Stimulated activated CD4-positive, alpha-beta T cell treated with anti-CD3 and anti-CD28 coated beads, Interleukin-15, amount 100 ng/mL, for 1 hour (primary cell): ENCODE data around the gene ERVW-1.
"Not testable (repeated sequence)": the region's sequence is repeated elsewhere in the genome, so short reads cannot be mapped to it uniquely, and the experiment has no call there.

Experiments used
- DNase-seq, 2 donors: peaks; one replicate each; pipeline ENCODE4 v3.0.0-alpha.2; 2020; ENCODE audit warnings: low read depth in 1 of 2, low spot score in 1 of 2

The ERVW-1 gene

DNA sequence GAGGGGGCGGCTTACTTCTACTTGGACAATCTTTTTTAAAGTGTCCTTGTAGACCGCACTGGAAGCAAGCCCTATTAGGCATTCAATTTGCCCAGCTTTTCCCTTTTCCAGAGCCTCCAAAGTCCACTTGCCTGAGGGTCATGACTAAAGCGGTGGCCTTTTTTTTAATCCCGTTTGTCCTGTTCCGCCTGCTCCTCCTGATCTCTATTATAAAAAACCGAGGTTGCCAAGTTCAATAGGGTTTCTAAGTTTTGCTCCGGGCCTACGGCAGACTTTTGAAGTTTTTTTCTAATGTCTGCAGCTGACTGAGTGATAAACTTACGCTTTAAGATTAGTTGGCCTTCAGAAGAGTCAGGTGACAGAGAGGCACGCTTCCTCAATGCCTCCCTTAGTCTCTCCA, 3.8 kb downstream of the ERVW-1 start:
- DNase-seq: not testable (repeated sequence)

DNA sequence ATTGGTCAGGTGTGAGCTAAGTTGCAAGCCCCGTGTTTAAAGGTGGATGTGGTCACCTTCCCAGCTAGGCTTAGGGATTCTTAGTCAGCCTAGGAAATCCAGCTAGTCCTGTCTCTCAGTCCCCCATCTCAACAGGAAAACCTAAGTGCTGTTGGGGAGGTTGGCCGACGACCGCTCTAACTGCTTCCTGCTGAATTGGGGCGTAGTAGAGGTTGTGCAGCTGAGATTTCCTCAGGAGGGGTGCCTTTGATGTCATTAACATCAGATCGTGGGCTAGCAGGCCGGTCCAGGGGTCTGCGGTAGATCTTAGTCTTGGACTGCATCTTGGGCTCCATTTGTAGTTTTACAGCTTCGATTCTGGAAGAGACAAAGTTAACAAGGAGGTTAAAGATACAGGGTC, 9.2 kb downstream of the ERVW-1 start:
- DNase-seq: not testable (repeated sequence)

DNA sequence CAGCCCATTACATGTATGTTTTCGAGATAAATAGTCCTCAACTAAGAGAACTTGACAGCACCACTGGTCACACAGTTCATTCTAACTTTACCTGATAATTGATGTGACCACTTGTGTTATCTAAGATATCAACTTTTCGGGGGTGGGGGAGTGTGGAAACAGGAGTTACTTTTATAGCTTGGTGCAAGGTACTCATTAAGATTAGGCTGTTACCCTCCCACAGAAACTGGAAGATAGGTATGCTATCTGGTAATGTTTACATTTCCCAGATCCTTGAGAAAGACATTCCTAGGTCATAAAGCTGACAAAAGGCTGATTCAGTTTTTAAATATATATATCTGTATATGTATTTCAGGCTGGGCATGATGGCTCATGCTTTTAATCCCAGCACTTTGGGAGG, 11.1 kb downstream of the ERVW-1 start:
- no peak for DNase-seq

DNA sequence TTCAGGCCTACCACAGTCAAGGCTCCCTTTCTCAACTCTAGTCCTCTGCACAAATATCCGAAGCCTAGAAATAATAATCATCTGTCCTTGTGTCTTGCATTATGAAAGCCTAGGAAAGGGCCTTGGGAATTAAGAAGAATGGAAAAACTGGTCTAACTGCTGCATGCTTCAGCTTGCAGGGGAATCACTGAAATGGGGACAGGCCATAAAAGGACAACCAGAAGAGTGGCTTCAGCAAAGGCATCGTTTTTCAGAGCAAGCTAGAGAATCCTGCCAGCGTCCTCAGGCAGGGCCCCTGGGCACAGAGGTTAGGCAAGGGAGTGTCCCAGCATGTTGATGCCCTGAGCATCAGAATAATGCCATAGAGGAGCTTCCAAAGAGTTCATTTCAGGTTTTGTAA, 13.2 kb downstream of the ERVW-1 start:
- DNase-seq: no peak

DNA sequence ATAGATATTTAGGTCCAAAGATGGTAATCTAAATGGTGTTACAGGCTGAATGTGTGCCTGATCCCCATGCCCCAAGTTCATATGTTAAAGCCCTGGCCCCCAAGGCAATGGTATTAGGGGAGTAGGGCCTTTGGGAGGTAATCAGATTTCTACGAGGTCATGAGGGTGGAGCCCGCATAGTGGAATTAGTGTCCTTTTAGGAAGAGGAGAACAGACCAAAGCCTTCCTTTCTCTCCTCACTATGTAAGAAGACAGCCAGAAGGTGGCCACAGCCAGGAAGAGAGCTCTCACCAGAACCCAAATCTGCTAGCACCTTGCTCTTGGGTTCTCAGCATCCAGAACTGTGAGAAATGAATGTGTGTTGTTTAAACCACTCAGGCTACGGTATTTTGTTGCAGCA, 15.2 kb downstream of the ERVW-1 start:
- no peak for DNase-seq

DNA sequence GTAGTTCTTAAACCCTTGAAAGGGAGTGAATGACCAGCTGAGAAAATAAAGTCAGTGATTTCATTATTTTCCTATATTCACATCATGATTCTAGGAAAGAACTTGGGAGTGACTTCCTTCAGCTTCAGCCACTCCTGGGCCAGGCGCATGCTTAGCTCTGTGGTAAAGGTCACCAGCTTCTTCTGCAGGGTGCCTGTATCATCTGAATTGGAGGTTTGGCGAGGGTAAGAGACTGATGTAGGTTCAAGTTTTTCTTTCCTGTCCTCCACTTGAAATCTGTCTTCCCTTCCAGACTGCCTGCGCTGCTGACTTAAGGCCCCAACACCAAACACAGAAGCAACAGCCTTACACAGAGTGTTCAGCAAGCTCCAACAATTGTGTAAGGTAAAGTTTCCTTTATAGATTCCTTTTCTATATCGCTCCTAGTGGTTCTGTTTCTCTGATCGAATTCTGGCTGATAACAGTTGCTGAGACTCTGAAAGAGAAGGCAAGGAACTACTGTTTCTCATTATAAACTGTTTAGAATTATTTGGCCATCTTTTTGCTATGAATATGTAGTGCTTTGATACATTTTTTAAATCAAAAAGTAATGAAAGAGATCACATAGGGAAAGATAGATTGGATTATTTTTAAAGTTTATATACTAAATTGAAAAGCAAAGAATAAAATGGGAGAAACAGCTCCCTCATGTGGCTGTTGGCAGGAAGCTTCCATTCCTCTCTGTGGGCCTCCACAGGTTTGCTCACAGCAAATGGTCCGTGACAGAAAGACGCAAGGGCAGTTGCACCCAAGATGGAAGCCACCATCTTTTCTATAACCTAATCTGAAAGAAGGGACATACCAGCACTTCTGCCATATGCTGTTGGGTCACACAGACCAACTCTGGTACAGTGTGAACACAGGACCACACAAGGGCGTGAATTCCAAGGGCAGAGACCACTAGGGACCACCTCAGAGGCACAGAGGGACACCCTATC, 16.4 kb downstream of the ERVW-1 start:
- DNase-seq: no peak

DNA sequence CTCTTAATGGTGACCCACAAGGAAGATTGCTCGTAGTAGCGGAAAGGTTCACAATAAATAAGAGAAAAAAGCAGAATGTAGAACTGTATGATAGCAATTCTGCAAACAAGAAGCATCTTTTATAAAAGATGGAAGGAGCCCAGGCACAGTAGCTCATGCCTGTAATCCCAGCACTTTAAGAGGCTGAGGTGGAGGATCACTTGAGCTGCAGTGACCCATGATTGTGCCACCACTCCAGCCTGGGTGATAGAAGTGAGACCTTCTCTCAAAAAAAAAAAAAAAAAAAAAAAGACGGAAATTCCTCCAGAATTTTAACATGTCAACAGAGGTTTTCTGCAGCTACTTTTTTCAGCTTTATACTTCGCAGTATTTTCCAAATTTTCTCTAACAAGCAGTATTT, 17.2 kb downstream of the ERVW-1 start:
- DNase-seq: no peak

DNA sequence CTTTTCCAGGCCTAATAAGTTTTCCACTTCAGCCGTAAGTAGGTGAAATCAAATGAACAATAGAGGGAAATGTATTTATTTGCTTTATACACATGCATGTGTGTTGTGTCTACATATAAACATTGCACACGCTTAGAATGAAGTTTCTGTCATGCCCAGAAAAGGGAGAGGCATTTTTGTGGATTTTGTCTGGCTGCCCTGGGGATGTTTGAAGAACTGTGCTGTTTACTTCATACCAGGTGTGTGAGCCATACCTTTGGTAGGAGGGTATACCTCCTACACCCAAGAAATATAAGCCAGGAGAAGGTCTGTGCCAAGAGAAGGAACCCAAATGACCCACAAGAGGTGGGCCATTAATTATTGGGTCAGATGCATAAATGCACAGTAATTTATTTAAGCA, 17.6 kb downstream of the ERVW-1 start:
- no peak for DNase-seq

DNA sequence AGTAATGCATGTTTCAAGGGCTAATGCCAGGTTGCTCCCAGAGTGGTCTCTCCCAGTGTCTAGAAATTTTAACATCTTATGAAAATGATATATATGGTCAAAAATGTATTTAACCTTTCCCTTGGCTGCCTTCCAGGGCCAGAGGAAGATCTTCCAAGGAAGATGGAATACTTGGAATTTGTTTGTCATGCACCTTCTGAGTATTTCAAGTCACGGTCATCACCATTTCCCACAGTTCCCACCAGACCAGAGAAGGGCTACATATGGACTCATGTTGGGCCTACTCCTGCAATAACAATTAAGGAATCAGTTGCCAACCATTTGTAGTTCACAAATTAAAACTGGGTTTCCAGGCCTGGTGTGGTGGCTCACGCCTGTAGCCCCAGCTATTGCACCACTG, 21.5 kb downstream of the ERVW-1 start:
- no peak for DNase-seq

DNA sequence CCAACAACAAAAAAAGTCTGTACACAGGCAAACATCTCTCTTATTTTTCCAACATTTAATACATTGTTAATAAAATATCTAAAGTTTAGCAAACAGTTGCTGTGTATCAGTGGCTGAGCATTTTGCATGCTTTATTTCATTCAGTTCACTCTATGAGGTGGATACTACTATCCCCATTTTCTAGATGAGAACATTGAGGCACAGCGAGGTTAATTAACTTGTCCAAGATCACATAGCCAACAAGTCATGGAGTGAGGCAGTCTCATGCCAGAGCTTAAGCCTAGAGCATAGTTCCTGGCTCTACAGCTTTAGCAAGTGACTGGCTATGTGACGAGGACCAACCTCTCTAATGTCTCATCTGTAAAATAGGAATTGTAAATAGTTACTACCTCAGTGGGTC, 26.1 kb downstream of the ERVW-1 start:
- DNase-seq: no peak

DNA sequence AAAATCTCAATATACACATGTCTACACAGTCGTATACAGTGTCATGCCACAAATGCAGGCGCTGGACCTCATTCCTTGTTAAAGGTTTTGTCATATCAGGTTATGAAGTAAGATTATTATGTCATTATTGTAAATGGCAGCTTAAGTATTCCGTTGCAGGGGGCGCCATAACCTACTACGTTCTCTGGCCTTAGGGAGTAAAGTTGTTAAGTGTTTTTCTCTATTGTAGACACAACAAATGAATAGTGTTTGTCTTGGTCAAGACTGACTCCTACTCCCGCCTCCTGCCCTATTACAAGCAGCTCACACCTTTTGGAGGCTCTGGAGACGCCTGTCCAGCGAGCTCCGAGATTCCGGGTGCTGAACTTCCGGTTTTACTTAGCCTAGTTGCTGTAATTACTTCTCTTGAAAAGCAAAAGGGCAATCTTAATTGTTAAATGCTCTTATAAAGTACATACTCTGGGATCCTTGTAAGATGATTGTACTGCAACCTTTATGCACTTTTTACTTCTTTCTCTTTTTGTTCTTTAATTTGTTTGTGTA, 29.5 kb downstream of the ERVW-1 start:
- peak; percentile 14 to 24 for DNase-seq

DNA sequence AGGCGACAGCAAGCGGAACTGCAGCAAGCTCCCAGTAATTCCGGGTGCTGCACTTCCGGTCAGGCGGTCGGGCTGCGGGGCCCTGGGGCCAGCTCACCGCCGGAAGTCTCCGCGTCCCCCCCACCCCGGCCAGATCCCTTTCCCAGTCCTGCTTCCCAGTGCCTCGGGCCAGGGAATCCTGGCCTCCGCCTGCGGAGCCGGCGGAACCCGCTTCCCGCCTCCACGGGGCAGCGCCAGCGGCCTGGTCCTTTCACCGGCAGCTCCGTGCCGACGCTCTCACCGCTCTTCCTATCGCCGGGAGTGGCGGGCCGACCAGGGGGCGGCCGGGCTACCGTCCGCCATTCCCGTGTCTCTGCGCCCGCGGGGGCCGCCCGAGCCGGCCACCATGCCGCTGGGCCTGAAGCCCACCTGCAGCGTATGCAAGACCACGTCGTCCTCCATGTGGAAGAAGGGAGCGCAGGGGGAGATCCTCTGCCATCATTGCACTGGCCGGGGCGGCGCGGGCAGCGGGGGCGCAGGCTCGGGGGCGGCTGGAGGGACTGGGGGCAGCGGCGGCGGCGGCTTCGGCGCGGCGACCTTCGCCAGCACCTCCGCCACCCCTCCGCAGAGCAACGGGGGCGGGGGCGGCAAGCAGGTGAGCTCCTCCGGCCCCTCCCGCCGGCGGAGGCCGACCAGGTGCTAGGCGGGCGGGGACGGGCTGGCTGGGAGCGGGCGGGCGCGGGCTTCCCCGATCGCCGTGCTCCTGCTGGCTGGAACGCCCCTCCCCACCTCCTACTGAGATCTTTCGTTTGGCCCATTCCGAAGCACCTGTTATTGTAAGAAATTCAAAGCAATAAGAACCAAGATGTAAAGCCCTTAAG, 30.2 kb downstream of the ERVW-1 start, which contains the start of gene GATAD1:
TSS of gene GATAD1 (plus strand) at position 138 of the 860 bp plus-strand sequence. CDS start at position 386, 248 bp downstream.
- DNase-seq: peak; percentile 56 to 61

DNA sequence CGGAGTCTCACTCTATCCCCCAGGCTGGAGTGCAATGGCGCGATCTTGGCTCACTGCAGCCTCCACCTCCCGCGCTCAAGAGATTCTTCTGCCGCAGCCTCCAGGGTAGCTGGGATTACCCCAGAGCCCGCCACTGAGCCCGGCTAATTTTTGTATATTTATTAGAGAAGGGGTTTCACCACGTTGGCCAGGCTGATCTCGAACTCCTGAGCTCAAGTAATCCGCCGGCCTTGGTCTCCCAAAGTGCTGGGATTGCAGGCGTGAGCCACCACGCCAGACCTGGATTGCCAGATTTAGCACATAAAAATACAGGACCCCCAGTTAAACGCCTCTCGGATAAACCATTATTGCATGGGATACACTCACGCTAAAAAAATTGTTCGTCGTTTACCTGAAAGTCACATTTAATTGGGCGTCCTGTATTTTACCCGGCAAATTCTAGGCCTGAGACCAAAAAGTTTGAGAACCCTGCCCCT, 30.8 kb downstream of the ERVW-1 start:
- DNase-seq: no peak

DNA sequence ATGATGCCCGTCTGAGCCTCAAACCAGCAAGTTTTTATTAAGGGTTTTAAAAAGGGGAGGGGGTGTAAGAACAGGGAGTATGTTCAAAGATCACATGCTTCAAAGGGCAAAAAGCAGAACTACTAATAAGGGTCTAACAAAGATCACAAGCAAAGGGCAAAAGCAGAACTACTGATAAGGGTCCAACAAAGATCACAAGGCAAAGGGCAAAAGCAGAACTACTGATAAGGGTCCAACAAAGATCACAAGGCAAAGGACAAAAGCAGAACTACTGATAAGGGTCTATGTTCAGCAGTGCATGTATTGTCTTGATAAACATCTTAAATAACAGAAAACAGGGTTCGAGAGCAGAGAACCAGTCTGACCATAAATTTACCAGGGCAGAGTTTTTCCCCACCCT, 35.0 kb downstream of the ERVW-1 start:
- DNase-seq: not testable (repeated sequence)

DNA sequence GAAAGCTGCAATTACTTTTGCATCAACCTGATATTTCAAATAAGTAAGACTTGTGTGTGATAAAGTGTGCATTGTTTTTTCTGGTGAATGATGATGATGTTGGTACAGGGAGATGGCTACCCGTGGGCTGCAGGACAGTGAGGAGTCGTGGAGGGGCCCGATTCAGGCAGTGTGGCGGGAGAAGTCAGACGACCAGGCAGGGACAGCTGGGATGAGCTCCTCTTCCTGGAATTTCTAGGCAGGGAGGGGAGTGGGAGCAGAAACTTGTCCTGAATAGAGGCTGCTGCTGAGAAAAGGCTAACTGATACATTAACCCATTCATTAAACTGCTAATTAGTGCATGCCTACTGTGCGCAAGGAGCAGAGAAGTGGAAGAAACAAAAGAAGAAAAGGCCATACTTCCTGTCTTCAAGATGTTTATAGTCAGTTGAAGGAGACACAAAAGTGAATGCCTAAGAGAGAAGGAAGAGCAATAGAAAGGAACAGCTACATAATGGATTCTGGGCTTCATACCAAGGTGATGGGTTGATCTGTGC, 39.7 kb downstream of the ERVW-1 start:
- DNase-seq: no peak

DNA sequence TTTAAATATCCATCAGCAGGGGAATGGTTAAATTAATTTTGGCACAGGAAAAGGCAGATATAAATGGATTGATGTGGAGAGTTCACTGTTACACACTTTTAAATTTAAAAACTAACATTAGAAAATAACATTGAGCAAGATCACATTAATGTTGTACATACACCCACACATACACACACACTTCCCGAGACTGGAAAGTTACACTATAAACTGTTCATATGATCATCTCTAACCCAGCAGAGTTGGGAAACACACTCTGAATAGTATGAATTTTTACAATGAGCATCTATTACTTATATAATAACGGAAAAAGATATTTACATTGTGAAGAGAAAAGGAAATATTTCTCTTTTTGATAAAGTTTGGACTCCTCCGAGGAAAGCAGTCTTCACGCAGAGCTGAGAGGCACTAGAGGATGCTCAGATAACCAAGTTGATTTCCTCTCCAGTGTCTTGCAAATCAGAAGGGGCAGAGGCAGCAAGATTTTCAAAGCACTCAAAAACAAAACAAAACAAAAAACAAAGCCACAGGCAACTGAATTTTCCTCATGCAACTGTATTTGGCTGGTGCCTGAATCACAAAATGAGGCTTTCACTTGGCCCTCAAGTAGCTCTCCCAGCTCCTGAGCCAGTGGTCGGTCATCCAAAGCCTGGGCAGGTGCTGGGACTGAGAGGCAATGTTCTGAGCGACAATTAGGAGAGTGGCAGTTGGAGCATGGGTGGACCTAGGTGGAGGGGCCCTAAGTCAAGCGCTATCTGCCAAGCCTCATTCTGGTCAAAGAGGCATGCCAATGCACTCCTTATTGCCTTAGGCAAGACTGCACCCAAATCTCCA, 40.9 kb downstream of the ERVW-1 start:
- no peak for DNase-seq

DNA sequence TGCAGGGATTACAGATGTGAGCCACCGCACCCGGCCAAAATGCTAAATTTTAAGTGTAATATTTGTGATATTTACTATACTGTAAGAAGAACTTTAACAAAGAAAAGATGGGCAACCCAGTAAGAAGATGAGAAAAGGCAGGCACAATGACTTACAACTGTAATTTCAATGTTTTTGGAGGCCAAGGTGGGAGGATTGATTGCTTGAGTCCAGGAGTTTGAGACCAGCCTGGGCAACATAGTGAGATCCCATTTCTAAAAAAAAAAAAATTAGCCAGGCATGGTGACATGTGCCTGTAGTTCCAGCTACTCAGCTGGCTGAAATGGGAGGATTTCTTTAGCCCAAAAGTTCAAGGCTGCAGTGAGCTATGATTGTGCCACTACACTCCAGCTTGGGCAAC, 42.2 kb downstream of the ERVW-1 start:
- no peak for DNase-seq

DNA sequence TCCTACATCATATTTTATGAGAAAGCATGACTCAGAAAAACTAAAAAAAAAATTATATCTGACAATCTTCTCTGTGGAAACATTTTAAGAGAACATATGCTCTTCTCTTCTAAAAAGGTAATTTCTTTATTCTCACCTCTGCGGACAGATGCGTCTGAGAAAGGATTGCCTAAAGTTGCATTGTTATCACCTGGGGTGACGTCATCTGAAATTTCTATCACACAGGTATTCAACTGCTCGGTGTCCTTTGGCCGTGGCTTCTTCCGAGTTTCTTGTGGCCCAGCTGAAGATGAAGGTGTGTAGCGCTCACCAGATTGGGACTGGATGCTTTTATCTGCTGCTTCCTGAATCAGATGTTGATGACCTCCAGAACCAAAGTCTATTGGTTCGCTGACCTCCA, 44.7 kb downstream of the ERVW-1 start:
- DNase-seq: no peak

DNA sequence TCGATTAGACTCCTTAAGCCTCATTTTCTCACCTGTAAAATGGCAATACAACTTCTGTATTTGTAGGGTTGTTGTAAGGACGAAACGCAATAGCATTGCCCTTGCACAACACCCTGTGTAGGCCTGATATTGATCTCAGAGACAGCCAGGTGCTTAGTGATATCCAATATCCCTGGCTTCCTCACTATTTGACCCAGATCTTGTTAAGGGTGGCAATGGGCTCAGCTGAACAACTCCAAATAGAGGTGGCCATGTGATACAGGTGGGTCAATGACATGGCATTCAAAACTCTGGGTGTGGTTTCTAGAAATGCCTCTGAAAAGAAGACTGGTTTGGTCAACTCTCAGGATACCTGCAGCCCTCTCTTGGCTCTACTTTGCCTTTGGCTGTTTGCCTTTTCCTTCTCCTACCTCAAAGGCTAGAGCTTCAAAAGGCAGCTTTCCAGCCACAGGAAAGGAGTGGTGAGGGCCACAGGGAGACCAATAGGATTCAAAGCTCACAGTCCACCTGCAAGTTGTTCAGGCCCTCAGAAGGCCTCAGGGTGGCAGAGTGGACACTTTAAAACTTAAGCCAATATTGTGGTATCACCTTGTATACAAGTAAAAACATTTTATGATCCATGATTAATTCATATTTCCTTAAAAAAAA, 45.3 kb downstream of the ERVW-1 start:
- DNase-seq: no peak

DNA sequence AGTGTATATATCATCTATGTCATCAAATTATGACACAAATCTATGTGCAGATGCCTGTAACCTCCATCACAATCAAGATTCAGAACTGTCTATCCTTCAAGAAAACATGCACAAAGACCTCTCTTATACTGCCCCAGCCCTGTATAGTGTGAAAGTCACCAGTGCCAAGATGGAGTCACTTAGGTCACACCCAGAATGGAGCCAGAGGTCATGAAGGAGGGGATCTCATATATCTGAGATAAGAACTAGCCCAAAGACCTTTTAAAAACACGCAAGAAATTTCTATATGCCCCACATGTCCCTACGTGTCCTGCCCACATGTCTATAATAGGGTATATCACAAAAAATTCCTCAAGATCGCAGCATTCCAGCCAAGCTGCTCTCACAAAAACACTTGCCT, 50.6 kb downstream of the ERVW-1 start:
- no peak for DNase-seq
